Measurements from ENCODE around the gene FAM131B.

DNA sequence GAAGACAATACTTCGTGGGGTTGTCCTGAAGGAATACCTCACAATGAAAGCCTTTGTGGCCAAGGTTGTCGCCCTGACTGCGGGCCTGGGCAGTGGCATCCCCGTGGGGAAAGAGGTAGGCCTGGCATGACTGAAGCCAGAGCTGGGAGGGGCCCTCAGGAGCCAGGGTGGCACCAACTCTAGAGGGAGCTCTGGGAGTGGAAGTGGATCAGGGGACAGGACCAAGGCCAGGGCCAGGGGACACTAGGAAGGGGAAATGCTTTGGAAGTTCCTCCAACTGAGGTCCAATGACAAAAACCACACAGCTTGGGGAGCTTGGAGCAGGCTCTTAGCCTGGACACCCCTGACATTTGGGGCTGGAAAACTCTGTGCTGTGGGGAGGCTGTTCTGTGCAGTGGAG is 40.8 kb downstream of the FAM131B start:
- TF ChIP-seq, protein P1, sequence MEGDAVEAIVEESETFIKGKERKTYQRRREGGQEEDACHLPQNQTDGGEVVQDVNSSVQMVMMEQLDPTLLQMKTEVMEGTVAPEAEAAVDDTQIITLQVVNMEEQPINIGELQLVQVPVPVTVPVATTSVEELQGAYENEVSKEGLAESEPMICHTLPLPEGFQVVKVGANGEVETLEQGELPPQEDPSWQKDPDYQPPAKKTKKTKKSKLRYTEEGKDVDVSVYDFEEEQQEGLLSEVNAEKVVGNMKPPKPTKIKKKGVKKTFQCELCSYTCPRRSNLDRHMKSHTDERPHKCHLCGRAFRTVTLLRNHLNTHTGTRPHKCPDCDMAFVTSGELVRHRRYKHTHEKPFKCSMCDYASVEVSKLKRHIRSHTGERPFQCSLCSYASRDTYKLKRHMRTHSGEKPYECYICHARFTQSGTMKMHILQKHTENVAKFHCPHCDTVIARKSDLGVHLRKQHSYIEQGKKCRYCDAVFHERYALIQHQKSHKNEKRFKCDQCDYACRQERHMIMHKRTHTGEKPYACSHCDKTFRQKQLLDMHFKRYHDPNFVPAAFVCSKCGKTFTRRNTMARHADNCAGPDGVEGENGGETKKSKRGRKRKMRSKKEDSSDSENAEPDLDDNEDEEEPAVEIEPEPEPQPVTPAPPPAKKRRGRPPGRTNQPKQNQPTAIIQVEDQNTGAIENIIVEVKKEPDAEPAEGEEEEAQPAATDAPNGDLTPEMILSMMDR (IDR thresholded peaks at IDR 0.05): peak in 1 of 12 donors; percentile 18
- TF ChIP-seq POLR2A (IDR thresholded peaks at IDR 0.05): no peak

All from heart left ventricle (tissue), 13 donors.